SK-N-SH (cell line): ENCODE data around the gene POLR3H. TPM values are rescaled to one million over a fixed set of nuclear protein-coding genes. Genes with fewer than 3 reads are reported as not detected.

Experiments used
- CTCF ChIA-PET: fragments of 300-600, 350-600 bp; formaldehyde crosslinking; extraction: SDS; loops from one replicate; lab custom pipeline; 2021; lab: Yijun Ruan, JAX
- POLR2A ChIA-PET: fragments of 350-600 bp; sonication (Branson Sonifier 250); formaldehyde crosslinking; extraction: SDS; loops from one replicate; lab custom pipeline; 2020; ENCODE audit warnings: antibody characterized with exemption, inconsistent platforms; lab: Yijun Ruan, JAX
- DNase-seq: peaks from one replicate; pipeline ENCODE4 v3.0.0; 2012
- H2AFZ ChIP-seq: fragments of 200-600 bp; sonication (generic); 2 replicates; pipeline ENCODE4 v1.8.1; 2016; ENCODE audit warnings: antibody characterized with exemption, mild to moderate bottlenecking, low read depth
- H3F3A ChIP-seq: fragments of 200-600 bp; sonication (generic); replicated peaks from 2 replicates; pipeline ENCODE3; 2016; ENCODE audit warnings: antibody characterized with exemption, mild to moderate bottlenecking; ENCODE audit not compliant: insufficient read depth
- H3K27ac ChIP-seq, 2 experiments: fragments of 200-500 bp in 1 of 2; fragments of 200-600 bp in 1 of 2; sonication (Bioruptor generic) in 1 of 2; sonication (generic), shearing (Covaris generic) in 1 of 2; 2 replicates each; pipeline versions ENCODE4 v1.5.1 to v1.6.1; 2014 to 2016; ENCODE audit warnings: low read depth in 2 of 2, inconsistent platforms in 1 of 2, low read length in 1 of 2, mild to moderate bottlenecking in 1 of 2, mixed read lengths in 1 of 2
- H3K27me3 ChIP-seq: fragments of 200-600 bp; sonication (generic), shearing (Covaris generic); 2 replicates; pipeline ENCODE4 v1.6.1; 2016; ENCODE audit warnings: mixed run types; ENCODE audit not compliant: insufficient read depth
- H3K36me3 ChIP-seq, 2 experiments: fragments of 200-500 bp in 1 of 2; fragments of 200-600 bp in 1 of 2; sonication (Bioruptor generic) in 1 of 2; sonication (generic) in 1 of 2; replicated peaks in 1 of 2; 2 replicates each; pipeline versions ENCODE3 to v1.5.1; 2014 to 2016; ENCODE audit warnings: low read length in 1 of 2, mild to moderate bottlenecking in 1 of 2; ENCODE audit not compliant: insufficient read depth in 2 of 2, control insufficient read depth in 1 of 2
- H3K4me1 ChIP-seq, 2 experiments: fragments of 200-500 bp in 1 of 2; fragments of 200-600 bp in 1 of 2; sonication (Bioruptor generic) in 1 of 2; sonication (generic), shearing (Covaris generic) in 1 of 2; 2 replicates each; pipeline versions ENCODE4 v1.5.1 to v1.6.1; 2014 to 2016; ENCODE audit warnings: low read depth in 1 of 2, low read length in 1 of 2, mixed run types in 1 of 2; ENCODE audit not compliant: insufficient read depth in 2 of 2, control insufficient read depth in 1 of 2
- H3K4me2 ChIP-seq: fragments of 200-600 bp; sonication (generic), shearing (Covaris generic); 2 replicates; pipeline ENCODE4 v1.6.1; 2017; ENCODE audit warnings: mixed run types
- H3K4me3 ChIP-seq, 2 experiments: fragments of 200-500 bp in 1 of 2; fragments of 200-600 bp in 1 of 2; sonication (Bioruptor generic) in 1 of 2; sonication (generic), shearing (Covaris generic) in 1 of 2; 2 replicates each; pipeline versions ENCODE4 v1.5.1 to v1.8.1; 2014 to 2016; ENCODE audit warnings: low read depth in 2 of 2, inconsistent platforms in 1 of 2, low read length in 1 of 2, mild to moderate bottlenecking in 1 of 2, mixed read lengths in 1 of 2, moderate library complexity in 1 of 2
- H3K79me2 ChIP-seq: fragments of 200-600 bp; sonication (generic); 2 replicates; pipeline ENCODE4 v1.8.1; 2017; ENCODE audit warnings: mild to moderate bottlenecking; ENCODE audit not compliant: insufficient read depth
- H3K9ac ChIP-seq: fragments of 200-600 bp; sonication (generic); 2 replicates; pipeline ENCODE4 v1.6.1; 2017; ENCODE audit warnings: mixed run types
- H3K9me2 ChIP-seq: fragments of 200-600 bp; sonication (generic); 2 replicates; pipeline ENCODE4 v1.6.1; 2017; ENCODE audit warnings: mixed run types
- H3K9me3 ChIP-seq: fragments of 200-600 bp; sonication (generic); 2 replicates; pipeline ENCODE4 v1.6.1; 2017; ENCODE audit warnings: mixed run types, mild to moderate bottlenecking, moderate library complexity
- H4K20me1 ChIP-seq: fragments of 200-600 bp; sonication (generic); 2 replicates; pipeline ENCODE4 v1.6.1; 2017; ENCODE audit warnings: mild to moderate bottlenecking, mixed run types; ENCODE audit not compliant: insufficient read depth
- CHD2 ChIP-seq: fragments of 150-350 bp; IDR thresholded peaks from 2 replicates; pipeline ENCODE4 v1.6.1; 2018; ENCODE audit warnings: low read length; ENCODE audit not compliant: partially characterized antibody
- FOXM1 ChIP-seq: IDR thresholded peaks from 2 replicates; pipeline ENCODE4 v1.4.0; 2012; ENCODE audit warnings: low read depth, mild to moderate bottlenecking
- JUND ChIP-seq: IDR thresholded peaks from 2 replicates; pipeline ENCODE4 v1.4.0; 2012
- MEF2A ChIP-seq: IDR thresholded peaks from 2 replicates; pipeline ENCODE4 v1.4.0; 2012; ENCODE audit warnings: low read depth, borderline replicate concordance
- MXI1 ChIP-seq: IDR thresholded peaks from 2 replicates; pipeline ENCODE4 v1.6.1; 2012; ENCODE audit warnings: mild to moderate bottlenecking, low read depth, low read length, improper control_type of control experiment
- NFIC ChIP-seq: IDR thresholded peaks from 2 replicates; pipeline ENCODE4 v1.4.0; 2012; ENCODE audit warnings: borderline replicate concordance
- POLR2AphosphoS5 ChIP-seq: IDR thresholded peaks from 2 replicates; pipeline ENCODE4 v1.6.1; 2012; ENCODE audit warnings: low read depth, low read length
- WGBS: methylation state at CpG from one replicate; pipeline ENCODE4 v1.1.6; 2017; ENCODE audit warnings: low lambda C conversion rate; 5-methylcytosine and 5-hydroxymethylcytosine counted together
- polyA plus RNA-seq, 3 experiments: library from polyadenylated mRNA; depleted of rRNA; stranded (reverse); fragments of >200 nt; gene quantifications; 2 replicates each; pipeline ENCODE4 v1.2.3, GENCODE V29; 2012
- TF ChIP-seq, protein P1 (sequence below): IDR thresholded peaks from 2 replicates; pipeline ENCODE4 v1.4.0; 2012; ENCODE audit warnings: low read depth
- TF ChIP-seq, protein P2 (sequence below): fragments of 150-350 bp; IDR thresholded peaks from 2 replicates; pipeline ENCODE4 v1.6.1; 2016; ENCODE audit warnings: mild to moderate bottlenecking, low read depth, low read length

Gene POLR3H
- polyA plus RNA-seq, 1 of the 3 experiments (the other 2 are of a cell fraction) = 22.9 TPM

DNA sequence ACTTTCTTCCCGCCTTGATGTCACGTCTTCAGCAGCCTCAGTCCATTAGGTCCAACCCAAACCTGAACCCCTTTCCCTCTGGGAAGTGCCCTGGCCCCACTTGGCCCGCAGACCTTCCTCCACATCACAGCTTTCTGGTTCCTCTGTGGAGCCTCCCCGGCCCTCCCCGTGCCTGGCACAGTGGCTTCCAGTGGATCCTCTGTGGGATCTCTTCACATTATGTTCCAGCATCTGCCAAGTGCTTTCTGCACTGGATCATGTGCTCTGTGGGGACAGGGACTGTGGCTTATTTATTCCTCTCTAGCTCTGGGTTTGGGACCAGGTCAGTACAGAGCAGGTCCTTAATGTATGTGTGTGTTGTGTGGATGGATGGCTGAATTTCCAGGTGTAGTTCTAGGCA, 30.9 kb downstream of the POLR3H start:
- Histone ChIP-seq H3K4me2 (no peak overlapping the region; the same call in 1 of the 2 replicates), H3K4me1 (peaks cover 0 to 11% of the 10 kb centered on the region in 2 experiments; a peak in 2 of 4 replicates), H3K4me3 (no peak overlapping the region), H3K9ac (no peak overlapping the region), H4K20me1 (no peaks in the 10 kb centered on the region), H2AFZ (no peak overlapping the region), H3K79me2 (no peaks in the 10 kb centered on the region), H3K9me3 (no peaks in the 10 kb centered on the region), H3K36me3 (peaks cover 0 to 6% of the 10 kb centered on the region in 2 experiments), H3K27me3 (no peaks in the 10 kb centered on the region), H3F3A (no peaks in the 10 kb centered on the region), H3K9me2 (no peaks in the 10 kb centered on the region), H3K27ac (no peak overlapping the region)
- 92% methylated on average over 4 of the region's 5 CpGs for WGBS
- ChIA-PET POLR2A (no interaction called here), CTCF (interaction anchor here (2.1 to 4.4 kb wide), 2 partner anchors 12 to 110 kb away, joined by 4 to 15 read pairs; no protein-coding TSS in a partner anchor)
- no peak for DNase-seq
- TF ChIP-seq CHD2 (no peak), MXI1 (no peak), FOXM1 (no peak), MEF2A (no peak)
- TF ChIP-seq, protein P1, sequence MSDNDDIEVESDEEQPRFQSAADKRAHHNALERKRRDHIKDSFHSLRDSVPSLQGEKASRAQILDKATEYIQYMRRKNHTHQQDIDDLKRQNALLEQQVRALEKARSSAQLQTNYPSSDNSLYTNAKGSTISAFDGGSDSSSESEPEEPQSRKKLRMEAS = no peak

- POLR2A ChIA-PET = no interaction called here
- CTCF ChIA-PET = interaction anchor here (2.1 to 4.4 kb wide), 2 partner anchors 12 to 110 kb away, joined by 4 to 15 read pairs; no protein-coding TSS in a partner anchor
- H3K27ac ChIP-seq = no peak overlapping the region; a peak in 1 of 4 replicates
Observed at GRCh38 chr22:41512421-41513194, 31.7 kb downstream of the POLR3H start.

More at GRCh38 chr22:41512421-41513194, 31.7 kb downstream of the POLR3H start:
- Histone ChIP-seq H3K9me3 (no peaks in the 10 kb centered on the region), H2AFZ (no peak overlapping the region), H3K36me3 (peaks cover 0 to 7% of the 10 kb centered on the region in 2 experiments), H3F3A (no peaks in the 10 kb centered on the region), H3K4me2 (no peak overlapping the region; the same call in 1 of the 2 replicates), H3K27me3 (no peaks in the 10 kb centered on the region), H3K9me2 (no peaks in the 10 kb centered on the region), H3K4me1 (peaks cover 0 to 11% of the 10 kb centered on the region in 2 experiments; a peak in 2 of 4 replicates), H3K79me2 (no peaks in the 10 kb centered on the region), H3K9ac (no peak overlapping the region), H3K4me3 (no peak overlapping the region), H4K20me1 (no peaks in the 10 kb centered on the region)
- TF ChIP-seq CHD2 (no peak), JUND (no peak), POLR2AphosphoS5 (no peak), NFIC (no peak)
- TF ChIP-seq, protein P2, sequence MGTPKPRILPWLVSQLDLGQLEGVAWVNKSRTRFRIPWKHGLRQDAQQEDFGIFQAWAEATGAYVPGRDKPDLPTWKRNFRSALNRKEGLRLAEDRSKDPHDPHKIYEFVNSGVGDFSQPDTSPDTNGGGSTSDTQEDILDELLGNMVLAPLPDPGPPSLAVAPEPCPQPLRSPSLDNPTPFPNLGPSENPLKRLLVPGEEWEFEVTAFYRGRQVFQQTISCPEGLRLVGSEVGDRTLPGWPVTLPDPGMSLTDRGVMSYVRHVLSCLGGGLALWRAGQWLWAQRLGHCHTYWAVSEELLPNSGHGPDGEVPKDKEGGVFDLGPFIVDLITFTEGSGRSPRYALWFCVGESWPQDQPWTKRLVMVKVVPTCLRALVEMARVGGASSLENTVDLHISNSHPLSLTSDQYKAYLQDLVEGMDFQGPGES = no peak
- DNase-seq = no peak
- 91% methylated on average over 7 of the region's 17 CpGs for WGBS
